Gastrocnemius medialis (tissue), 4 donors: ENCODE measurements around the gene SERPINH1.

Experiments
- CTCF ChIP-seq, 5 experiments: fragments of 450-650 bp in 3 of 5; fragments of 200-600 bp in 2 of 5; sonication (generic) in 2 of 5; IDR thresholded peaks in 4 of 5; conservative IDR thresholded peaks in 1 of 5; 1 replicate in 4 of 5; 2 replicates in 1 of 5; pipeline ENCODE4 v1.5.1; 2016 to 2019; ENCODE audit warnings: antibody characterized with exemption in 5 of 5, mild to moderate bottlenecking in 3 of 5, moderate library complexity in 3 of 5
- POLR2A ChIP-seq, 2 donors: fragments of 450-650 bp; IDR thresholded peaks; one replicate each; pipeline ENCODE4 v1.6.1; 2017; ENCODE audit warnings: antibody characterized with exemption in 2 of 2, mild to moderate bottlenecking in 2 of 2, moderate library complexity in 2 of 2

GRCh38 chr11:75533896-75534258, 28.2 kb upstream of the SERPINH1 start:
- TF ChIP-seq CTCF (IDR thresholded peaks at IDR 0.05 in 4 of 5, conservative IDR thresholded peaks at IDR 0.05 in 1 of 5) (no peak), POLR2A (IDR thresholded peaks at IDR 0.05) (no peak)
